ENCODE results near the gene LRRFIP1. TPM values are rescaled to one million over a fixed set of nuclear protein-coding genes. Genes with fewer than 3 reads are reported as not detected.
A peak's percentile ranks its signal among the peaks of the same experiment; 100 is the strongest.

The LRRFIP1 gene
- total RNA-seq, 4 donors from 2014 or later: 62.8 to 199 (median 121) TPM

GRCh38 chr2:237624565-237624964 lies 2.8 kb upstream of the LRRFIP1 start:
- Histone ChIP-seq H3K9me3 (no peaks in the 10 kb centered on the region), H3K4me1 (no peaks in the 10 kb centered on the region), H3K4me3 (no peak overlapping the region), H3K36me3 (no peaks in the 10 kb centered on the region), H3K27ac (peak overlapping the region in 1 of 2 donors; percentile 96), H3K27me3 (no peaks in the 10 kb centered on the region)
- DNase-seq: peak; percentile 39 to 59
- intact Hi-C loops (cut with DNase I; ENCODE audit: low total_unique reads): no loop called here
- TF ChIP-seq CTCF (IDR thresholded peaks at IDR 0.05): peak; percentile 5 to 51 (median 20)
- no peak for TF ChIP-seq POLR2A (IDR thresholded peaks at IDR 0.05)

- H3K9me3 ChIP-seq: no peaks in the 10 kb centered on the region
- TF ChIP-seq POLR2A (IDR thresholded peaks at IDR 0.05): no peak
- no peak for TF ChIP-seq CTCF (IDR thresholded peaks at IDR 0.05)
- no peak for DNase-seq
- H3K4me3 ChIP-seq: no peak overlapping the region
- H3K27ac ChIP-seq: peak overlapping the region in 1 of 2 donors; percentile 96
- no peaks in the 10 kb centered on the region for H3K27me3 ChIP-seq
- intact Hi-C loops (cut with DNase I; ENCODE audit: low total_unique reads): no loop called here
- H3K4me1 ChIP-seq: no peaks in the 10 kb centered on the region
- H3K36me3 ChIP-seq: no peaks in the 10 kb centered on the region
These were observed 2.1 kb upstream of the LRRFIP1 start for GRCh38 chr2:237625216-237625705.

- no peak for TF ChIP-seq CTCF (IDR thresholded peaks at IDR 0.05)
- no peak for TF ChIP-seq POLR2A (IDR thresholded peaks at IDR 0.05)
- H3K4me3 ChIP-seq: no peak overlapping the region
- intact Hi-C loops (cut with DNase I; ENCODE audit: low total_unique reads): no loop called here
- H3K4me1 ChIP-seq: no peaks in the 10 kb centered on the region
- H3K27me3 ChIP-seq: no peaks in the 10 kb centered on the region
- no peaks in the 10 kb centered on the region for H3K36me3 ChIP-seq
- no peak for DNase-seq
- H3K9me3 ChIP-seq: no peaks in the 10 kb centered on the region
- H3K27ac ChIP-seq: peak overlapping the region; percentile 94 to 96
These were observed 1.6 kb upstream of the LRRFIP1 start for GRCh38 chr2:237625777-237626176.

GRCh38 chr2:237626813-237627440 lies 460 bp upstream of the LRRFIP1 start:
- Histone ChIP-seq H3K4me1 (no peaks in the 10 kb centered on the region), H3K9me3 (no peaks in the 10 kb centered on the region), H3K36me3 (no peaks in the 10 kb centered on the region), H3K27ac (peak overlapping the region; percentile 94 to 96), H3K27me3 (no peaks in the 10 kb centered on the region), H3K4me3 (peak overlapping the region; percentile 32 to 79)
- intact Hi-C loops (cut with DNase I; ENCODE audit: low total_unique reads): no loop called here
- peak in 1 of 2 donors; percentile 36 for DNase-seq
- TF ChIP-seq POLR2A (IDR thresholded peaks at IDR 0.05) (no peak), CTCF (IDR thresholded peaks at IDR 0.05) (no peak)

GRCh38 chr2:237628247-237629187 lies 1.1 kb downstream of the LRRFIP1 start:
- TF ChIP-seq CTCF (IDR thresholded peaks at IDR 0.05) (no peak), POLR2A (IDR thresholded peaks at IDR 0.05) (no peak)
- Histone ChIP-seq H3K27ac (peak overlapping the region; percentile 94 to 96), H3K4me1 (no peaks in the 10 kb centered on the region), H3K9me3 (no peaks in the 10 kb centered on the region), H3K27me3 (no peaks in the 10 kb centered on the region), H3K36me3 (no peaks in the 10 kb centered on the region), H3K4me3 (peak overlapping the region; percentile 32 to 79)
- intact Hi-C loops (cut with DNase I; ENCODE audit: low total_unique reads): no loop called here
- no peak for DNase-seq

Measured in uterus (tissue), 4 donors.